HG03520 (cell line): ENCODE measurements around the gene GPR180.

Experiments
- ATAC-seq: cut with Tn5 transposase; IDR thresholded peaks from one replicate; pipeline ENCODE4 v1.9.1; 2021; ENCODE audit warnings: mild to moderate bottlenecking, moderate library complexity; ENCODE audit not compliant: unreplicated experiment

Gene GPR180

DNA sequence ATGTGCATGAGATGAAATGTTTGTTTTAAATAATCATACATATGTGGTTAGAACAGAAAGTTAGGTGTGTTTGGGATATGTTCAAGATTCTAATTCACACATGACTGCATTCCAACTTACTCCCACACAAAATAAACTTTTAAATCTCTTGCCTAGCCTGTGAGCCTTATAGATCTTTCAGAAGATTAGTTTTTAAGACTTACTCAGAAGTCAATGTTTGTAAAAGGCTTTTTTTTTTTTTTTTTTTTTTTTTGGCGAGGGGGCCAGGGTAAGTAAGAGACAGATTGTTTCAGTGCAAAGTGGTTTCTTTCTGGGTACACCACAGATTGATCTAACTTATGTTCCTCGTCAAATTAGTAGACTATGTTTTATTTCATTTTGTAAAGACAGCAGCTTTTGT lies 39.1 kb downstream of the GPR180 start:
- no peak for ATAC-seq

DNA sequence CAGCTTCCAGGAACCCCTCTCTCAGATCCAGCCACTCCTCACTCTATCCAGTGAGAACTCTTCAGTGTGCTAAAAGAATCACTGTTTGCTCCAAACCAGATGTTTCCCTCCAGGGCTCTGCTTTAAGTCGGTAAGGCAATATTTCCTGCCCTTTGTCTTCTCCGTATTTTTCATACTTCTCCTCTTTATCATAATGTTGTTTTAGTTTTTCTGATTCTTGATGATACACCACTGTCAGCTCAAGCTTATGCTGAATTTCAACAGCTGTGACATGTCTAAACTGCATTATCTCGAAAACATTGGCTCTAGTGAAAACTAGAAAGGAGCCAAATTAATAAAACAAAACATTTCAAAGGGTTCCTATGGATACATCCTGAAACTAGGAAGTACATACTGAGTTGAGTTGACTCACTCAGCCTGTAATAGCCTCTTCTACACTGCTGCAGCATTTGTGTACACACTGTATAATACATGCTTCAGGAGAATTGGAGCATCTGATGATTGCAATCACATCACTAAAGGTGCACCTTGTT lies 39.8 kb downstream of the GPR180 start:
- no peak for ATAC-seq

DNA sequence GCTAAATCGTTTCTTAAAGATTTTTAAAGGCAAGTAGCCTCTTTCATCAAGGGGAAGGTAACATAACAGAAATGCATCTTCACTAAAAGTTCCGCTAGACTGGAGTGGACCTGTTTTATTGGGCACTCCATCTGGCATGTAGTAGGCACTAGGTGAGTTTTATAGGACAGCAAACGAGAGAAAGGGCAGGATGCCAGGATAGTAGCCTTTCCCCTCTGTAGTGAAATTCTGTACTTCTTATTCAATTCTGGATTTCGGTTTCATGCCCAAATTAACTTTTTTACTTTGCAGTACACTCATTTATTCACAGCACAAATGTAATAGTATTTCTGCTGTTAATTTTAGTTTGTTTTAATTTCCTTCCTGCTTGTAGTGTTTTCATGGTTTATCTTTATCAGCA lies 45.2 kb downstream of the GPR180 start:
- ATAC-seq, result peak; percentile 45

DNA sequence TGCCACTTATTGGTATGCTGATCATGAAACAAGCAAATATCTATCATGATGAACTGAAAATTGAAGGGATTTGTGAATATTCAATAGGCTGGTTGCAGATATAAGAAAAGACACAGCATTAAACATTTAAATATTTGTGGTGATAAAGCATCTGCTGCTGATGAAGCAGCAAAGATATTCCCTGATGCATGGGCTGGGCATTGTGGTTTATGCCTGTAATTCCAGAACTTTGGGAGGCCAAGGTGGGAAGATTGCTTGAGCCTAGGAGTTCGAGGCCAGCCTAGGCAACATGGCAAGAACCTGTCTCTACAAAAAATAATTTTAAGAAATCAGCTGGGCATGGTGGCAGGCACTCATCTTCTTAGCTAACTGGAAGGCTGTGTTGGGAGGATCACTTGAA lies 54.5 kb downstream of the GPR180 start:
- ATAC-seq, result no peak

DNA sequence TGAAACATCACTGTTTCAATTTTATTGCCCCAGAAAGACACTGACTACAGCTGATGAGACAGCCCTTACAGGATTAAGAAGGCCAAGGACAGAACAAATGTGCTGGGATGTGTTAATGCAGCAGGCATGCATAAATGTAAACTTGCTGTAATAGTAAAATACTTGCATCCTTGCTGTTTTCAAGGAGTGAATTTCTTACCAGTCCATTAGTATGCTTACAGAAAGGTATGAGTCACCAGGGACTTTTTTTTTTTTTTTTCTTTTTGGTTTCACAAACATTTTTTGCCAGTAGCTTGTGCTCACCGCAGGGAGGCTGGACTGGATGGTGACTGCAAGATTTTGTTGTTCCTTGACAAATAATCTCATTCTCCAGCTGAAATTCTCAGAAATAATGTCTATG lies 55.1 kb downstream of the GPR180 start:
- peak; percentile 91 for ATAC-seq

DNA sequence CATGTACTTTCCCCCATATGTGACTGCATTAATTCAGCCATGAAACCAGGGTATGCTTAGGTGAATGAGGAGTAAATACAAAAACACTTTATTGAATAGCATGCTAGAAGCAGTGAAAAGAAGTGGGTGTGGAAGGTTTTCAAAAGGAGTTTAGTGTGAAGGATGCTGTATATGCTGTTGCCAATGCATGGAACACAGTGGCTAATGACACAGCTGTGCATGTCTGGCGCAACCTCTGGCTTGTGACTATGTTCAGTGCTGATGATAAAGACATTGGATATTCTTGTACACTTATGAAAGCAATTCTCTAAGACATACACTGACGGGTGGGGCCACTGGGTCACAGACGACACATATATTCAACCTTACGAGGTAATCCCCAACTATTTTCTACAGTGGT lies 55.5 kb downstream of the GPR180 start:
- ATAC-seq, result peak; percentile 34

DNA sequence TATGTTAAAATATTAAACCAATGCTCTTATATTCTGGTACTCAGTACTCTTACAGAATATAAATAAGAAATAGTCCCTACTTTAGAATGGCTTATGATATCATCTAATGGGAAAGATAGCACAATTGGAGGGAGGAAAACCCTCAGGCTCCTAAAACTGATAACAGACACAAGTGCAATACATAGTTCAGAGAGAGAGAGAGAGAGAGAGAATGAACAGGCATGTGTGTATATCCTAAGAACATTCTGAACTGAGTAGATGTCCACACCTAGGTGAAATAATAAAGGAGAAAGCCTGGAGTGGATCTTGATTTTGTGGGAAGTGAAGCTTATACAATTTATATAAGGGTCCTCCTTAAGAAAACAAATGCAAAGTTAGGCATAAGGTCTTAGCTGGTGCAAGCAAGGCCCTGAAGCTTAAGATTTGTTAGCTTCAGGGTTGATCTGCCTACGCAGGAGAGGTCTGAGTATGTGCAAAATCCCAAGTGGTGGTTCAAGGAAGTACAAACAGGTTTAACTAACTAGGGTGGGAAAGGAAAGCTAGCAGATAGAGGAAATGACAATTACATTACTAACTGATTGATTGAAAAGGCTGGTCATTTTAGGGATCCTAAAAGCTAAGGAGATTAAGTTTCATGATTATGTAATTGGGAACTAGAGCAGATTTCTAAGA lies 57.4 kb downstream of the GPR180 start:
- no peak for ATAC-seq

DNA sequence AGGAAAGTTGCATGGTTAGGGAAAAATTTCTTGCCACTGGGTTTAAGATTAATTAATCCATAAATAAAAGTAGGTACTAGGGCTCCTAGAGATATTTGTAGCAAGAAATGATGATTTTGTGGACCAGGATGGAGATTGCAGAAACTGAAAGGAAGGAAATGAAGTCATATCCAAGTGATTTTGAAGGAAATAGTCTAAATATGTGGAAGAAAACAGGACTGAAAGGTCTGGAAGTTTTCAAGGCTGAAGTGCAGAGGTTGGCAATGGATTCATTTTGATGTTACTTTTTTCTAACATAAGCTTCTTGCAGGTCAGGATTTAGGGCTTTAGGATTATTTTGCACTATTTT lies 57.9 kb downstream of the GPR180 start:
- ATAC-seq, result no peak

DNA sequence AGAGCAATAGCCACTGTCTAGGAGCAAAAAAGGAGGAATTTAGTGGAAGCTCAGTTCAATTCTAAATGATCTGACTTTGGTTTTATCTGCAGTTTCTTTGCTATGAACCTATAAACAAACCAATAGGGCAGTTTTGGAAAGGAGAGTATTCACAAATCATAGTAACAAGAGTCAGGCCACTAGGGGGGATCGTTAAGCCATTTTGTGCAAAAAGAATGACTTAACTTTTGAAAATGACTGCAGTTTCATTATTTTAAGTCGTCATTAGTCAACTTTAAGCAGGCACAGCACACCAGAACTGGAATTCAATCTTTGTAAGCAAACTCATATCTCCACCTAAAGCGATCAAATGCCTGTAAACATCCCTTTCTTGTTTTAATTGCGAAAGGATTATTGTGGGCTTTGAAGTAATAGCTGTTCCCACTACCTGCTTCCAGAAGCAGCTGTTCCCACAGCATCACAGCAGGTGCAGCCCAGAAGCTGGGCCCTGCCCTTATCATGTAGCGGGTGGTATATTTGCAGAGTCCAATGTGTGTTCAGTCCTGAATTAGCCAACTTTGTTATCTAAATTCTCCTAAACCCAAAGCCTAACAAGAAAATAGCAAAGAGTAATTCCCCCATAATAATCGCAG lies 59.2 kb downstream of the GPR180 start:
- no peak for ATAC-seq

DNA sequence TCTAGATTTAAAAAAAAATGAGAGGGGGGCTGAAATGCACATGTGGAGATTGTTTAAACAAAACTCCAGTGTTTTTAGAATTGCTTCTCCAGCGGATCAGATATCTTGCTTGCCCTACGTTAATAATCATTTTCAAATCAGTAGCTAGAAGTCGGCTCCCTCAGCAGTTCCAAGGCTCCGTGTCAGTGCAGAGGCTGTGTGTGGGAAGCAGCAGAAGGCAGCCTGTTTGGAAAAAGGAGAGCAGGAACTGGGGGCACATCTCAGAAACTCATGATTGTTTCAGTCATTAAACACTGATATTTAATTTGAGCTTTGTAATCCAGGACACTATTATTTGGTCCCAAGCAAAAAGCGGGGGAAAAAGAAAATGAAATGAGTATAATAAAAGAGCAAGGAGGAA lies 59.7 kb downstream of the GPR180 start:
- no peak for ATAC-seq

DNA sequence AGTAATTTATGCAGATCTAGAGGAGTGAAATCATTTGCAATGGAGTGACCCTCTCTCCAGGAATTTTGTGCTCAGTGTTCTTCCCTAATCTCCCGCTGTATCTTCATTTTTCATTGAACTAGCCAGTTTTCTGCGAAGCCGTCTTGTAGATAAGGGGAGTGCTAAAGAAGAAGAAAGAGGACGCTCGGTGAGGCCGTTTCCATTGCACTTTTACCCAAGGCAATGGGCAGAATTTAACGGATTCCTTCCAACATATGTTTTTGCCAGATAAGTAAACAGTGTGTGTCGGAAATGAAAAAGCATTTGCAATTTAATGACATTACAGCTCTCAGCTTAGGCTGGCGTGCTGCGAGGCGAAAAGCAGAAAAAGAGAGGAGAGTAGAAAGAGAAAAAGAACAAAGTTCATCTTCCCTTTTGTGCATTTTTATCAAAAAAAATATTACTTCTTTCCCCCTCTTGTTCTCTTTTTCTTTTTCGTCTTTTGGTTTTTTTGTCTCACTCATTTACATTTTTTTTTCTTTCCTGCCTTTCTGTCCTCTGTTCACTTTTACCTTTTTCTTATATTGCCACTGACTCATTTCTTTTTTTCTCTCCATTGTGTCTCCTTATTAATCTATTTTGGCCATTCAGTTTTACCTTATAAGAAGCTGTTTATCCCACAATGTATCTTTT lies 60.8 kb downstream of the GPR180 start:
- ATAC-seq, result no peak

DNA sequence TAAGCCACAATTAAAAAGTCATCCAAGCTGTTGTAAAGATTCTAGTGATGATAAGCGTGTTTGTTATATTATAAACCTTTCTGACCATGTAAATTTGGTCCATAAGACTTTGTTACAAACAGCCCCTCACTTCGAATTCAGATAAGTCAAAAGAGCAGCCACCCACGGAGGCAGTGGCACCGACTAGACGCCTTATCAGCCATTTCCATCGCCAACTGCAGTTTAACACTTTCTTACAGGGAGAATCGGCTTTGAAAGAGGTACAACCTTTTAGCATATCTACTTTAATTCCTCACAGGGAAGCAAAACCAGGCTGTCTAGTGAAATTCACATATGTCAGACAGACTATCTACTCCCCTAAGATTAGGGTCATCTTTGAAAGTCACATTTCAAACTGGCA lies 63.2 kb downstream of the GPR180 start:
- no peak for ATAC-seq

DNA sequence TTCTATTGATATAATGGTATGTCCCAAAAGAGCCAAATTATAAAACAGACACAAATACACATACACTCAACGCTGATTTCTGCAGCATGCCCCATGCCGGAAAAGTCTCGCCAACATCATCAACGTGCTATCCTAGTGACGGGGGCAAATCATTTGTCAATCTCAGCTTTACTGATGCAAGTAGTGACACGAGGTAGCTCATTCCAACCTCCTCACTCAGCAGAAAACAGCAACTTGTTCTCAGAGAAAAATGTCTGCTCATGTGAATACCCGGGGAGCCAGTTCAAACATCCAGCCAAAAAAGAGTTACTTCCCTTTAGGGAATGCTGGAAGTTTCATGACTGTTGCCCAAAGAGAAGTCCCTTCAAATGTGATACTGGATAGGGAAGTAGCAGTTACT lies 64.4 kb downstream of the GPR180 start:
- no peak for ATAC-seq

DNA sequence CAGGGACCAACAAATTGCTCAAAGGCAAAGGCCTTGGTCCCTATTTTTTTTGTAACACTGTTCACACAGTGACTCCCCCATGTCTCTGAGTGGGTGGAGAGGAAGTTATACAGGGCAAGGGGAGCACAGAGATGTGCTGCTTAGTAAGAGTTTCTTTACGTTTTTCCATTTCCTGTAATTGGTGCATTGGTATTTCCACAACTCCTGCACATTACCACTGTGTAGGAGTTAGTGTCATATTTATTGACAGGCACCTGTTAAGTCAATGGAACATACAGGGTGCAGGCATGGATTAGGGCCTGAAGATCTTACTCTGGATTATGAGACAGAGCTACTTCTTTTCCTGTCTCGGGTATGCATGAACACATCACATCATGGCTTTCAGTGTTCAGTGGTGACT lies 65.5 kb downstream of the GPR180 start:
- ATAC-seq, result no peak

DNA sequence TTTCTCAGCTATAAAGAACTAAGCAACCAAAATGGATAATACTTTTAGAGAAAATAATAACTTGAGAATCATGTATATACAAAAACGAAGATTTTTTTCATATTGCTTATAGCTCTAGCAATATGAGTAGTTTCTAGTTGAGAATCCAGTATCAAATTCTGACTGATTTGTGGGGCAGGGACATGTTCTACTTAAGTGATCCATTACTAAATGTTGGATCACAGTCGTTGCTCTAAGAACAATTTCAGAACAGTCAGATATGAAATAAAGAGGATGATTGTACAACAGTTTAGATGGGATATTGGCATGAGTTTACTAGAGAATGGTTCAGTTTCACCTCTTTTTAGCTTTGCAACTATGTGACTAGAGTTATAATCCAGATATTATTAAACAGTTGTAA lies 70.7 kb downstream of the GPR180 start:
- ATAC-seq, result no peak

DNA sequence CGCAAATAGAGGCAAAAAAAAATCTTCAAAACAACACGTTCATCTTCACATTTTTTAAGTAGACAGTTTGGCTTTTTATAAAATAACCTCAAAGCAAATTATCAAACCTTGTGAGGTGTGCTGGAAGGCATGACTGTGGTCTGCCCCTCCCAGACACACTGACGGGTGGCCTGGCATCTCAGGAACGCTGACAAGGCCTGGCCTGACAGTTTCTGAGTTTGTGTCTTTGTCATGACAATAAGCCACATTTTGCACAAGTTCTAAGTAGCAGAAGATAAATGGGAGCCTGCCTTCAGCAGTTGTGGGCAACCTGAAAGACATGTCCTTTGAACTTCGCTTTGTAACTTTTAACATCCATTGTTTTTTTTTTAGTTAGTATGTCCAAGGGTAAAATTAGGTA lies 72.2 kb downstream of the GPR180 start:
- no peak for ATAC-seq

DNA sequence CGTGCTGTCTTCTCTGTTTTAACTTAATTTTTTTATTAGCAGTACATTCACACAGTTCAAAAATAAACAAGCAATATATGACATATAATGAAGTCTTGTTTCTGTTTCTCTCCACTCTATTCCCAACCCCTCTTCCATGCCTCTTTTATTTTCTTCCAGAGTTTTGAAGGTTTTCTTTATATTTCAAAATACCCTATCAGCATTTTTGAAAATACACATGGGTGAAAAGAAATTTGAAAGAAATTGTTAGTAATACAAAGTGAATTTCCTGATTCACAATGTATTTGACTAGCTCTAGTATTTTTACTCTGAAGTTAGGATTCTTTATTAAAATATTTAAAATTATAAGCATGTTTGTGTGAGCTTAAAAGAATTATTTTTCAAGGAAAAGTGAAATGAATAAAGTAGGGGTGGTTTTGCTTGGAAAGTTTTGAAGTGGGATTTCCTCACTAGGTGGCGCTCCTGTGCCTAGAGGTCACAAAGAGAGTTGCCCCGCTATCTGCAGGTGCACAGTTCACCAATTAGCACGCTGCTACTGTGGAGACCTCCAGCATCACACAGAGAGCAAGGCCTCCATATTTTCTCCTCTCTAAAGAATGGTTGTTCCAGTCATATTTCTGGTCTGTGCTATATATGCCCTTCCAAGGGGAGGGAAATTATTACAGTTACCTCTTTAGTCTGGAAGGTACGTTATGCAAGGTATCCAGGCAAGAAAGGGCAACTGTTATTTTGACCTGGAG lies 73.1 kb downstream of the GPR180 start:
- peak; percentile 88 for ATAC-seq

DNA sequence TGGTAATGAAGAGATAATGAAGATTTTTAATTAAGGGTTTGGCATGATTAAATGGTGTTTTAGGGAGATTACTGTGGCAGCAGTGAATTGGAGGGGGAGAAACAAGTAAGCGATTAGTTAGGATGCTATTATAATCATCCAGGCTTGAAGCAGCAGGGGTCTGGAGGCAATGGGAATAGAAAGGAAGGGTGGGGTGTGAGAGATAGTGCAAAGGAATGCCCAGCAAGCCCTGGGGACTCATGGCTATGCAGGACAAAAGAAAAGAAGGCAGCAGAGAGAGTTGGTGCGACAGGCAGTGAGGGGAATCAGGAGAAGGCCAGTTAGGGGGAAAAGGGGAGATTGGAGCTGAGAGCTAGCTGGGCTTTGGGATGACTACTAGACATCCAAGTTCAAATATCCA lies 76.1 kb downstream of the GPR180 start:
- no peak for ATAC-seq

DNA sequence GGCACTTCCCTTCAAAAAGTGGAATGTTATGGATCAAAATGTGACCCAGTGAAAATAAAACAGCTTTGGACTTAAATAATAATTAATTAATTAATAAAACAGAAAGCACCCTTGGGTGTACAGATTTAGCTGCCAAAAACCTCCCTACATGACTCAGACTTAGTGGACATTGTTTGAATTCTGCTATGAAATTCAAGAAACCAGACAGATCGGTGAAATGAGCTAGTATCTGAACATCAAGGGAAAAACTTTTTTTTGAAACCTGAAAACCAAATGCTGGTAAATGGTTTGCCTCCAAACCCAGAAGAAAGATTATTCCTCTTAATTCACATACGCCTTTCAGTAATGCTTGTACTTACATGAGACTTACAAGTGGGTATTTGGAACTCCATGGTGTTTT lies 77.2 kb downstream of the GPR180 start:
- no peak for ATAC-seq

DNA sequence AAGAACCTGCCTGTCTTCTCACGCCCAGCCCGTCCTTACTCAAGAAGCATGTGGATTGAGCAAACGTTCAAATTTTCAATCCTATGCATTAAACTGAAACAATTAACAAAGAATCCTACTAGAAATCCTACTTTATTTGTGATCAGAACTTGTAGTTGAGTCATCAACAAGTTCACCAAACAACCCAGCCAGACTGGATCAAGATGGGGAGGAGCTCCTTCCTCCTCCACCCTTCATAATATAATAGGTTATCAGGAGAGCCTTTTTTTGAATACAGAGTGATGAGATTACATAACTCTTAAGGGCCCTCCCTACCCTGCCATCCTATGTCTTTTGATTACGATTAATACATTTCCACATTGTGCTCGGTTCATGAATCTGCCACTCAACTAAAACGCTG lies 78.0 kb downstream of the GPR180 start:
- no peak for ATAC-seq

DNA sequence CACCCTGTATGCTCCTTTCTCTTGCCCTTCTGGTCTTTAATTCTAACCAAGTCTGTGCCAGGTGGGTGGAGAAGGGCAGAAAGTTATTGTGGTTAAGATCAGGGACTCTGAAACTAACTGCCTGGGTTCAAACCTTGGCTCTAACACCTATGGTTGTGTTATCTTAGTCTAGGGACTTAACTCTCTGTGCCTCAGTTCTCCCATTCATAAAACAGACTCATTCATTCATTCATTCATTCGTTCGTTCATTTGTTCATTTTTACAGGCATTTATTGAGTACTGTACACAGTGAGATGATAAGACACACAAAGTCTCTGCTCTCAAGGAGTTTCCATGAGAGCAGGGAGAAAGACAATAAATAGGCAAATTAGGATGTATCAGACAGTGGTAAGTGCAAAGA lies 80.6 kb downstream of the GPR180 start:
- ATAC-seq, result no peak

DNA sequence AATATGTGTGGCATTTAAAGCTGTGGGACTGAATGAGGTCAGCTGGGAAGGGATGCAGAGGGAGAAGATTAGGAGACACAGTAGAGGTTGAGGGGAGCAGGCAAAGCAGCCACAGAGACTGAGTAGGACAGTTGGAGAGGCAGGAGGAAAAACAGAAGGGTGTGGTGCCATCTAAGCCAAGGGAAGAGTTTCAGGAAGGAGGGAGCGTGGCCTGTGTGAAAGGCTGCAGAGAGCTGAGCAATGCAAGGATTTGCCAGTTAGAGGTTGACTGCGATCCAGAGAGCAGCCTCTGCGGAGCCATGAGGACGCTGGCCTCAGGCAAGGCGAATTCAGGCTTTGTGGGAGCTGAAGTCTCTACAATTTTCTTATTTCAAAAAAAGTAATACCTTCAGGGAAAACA lies 81.8 kb downstream of the GPR180 start:
- no peak for ATAC-seq
